ENCODE results near the gene TDRD12.
"Not testable (repeated sequence)": the region's sequence is repeated elsewhere in the genome, so short reads cannot be mapped to it uniquely, and the experiment has no call there.

The TDRD12 gene

DNA sequence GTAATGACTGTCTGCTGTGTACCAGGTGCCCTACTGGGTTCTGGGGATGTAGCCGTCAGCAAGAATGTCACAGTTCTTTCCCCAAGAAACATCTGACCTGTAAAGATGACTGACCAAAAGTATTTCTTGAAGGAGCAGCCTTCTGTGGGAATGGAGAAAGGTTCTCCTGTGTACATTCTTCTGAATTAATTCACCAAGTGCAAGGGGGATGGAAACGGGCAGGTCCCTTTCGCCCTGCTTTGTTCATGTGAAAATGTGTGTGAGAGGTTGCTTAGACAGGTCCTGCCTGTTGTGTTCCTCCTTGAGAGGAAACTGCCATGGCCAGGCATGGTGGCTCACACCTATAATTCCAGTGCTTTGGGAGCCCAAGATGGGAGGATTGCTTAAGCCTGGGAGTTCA is 93.0 kb downstream of the TDRD12 start:
- DNase-seq, result no peak

DNA sequence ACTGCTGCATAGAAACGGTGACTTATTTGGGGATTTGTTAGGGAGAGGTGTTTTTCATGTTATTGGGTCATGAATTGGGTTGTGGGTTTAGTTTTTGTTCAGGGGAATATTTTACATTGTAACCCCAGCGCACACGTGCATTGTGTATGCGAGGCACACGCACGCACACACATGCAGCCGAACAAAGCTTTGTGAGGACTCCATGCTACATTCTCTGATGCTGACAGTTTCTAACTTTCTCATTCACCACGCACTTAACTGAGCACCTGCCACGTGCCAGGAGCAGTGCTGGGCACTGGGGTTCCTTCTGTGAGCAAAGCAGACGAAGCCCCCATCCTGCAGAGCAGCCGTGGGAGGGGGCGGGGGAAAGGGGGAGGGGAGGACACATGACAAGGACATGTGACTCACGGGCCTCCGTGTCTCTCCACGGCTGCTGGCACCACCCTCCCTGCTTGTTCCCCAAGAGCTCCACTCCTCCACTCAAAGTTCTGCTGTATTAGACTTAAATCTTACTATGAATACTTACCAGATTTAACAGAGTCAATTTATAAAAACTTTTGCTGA is 94.4 kb downstream of the TDRD12 start:
- DNase-seq, result no peak

DNA sequence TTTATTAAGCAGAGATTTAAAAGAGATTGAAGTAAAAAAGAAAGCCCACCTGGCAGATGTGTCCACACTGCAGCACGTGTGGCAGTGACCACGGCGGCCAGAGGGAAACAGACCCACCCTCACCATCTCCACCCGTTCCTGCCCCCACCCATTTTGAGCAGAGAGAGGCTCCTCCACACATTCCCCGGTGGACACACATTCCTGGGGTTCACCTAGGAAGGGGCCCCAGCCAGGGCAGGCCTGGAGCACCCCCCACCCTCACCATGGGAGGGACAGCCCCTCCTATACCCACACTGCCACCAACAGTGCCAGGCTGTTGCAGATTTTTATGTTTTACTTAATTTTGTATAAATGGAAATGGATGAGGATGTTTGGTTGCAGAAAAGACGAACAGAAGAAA is 95.1 kb downstream of the TDRD12 start:
- DNase-seq, result no peak

DNA sequence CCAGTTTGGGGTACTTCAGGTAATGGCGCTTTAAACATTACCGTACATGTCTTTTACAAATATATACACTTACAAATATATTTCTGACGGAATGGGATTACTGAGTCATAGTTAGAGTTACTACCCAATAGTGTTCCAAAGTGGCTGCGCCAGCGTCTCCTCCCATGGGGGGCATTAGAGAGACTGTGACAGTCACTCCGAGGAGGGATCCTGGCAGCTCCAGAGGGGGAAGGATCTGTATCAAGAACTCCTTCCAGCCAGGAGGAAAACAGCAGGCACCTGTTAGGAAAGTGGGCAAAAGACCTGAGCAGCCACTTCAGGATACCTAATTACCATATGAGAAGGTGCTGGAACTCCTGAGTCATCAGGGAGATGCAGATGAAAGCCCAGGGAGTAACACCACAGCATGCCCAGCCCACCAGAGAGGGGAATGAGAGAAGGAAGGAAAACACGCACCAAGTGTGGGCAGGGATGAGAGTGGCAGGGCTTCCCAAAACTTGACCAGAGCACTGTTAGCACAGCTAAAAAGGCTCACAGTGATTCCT is 97.1 kb downstream of the TDRD12 start:
- no peak for DNase-seq

DNA sequence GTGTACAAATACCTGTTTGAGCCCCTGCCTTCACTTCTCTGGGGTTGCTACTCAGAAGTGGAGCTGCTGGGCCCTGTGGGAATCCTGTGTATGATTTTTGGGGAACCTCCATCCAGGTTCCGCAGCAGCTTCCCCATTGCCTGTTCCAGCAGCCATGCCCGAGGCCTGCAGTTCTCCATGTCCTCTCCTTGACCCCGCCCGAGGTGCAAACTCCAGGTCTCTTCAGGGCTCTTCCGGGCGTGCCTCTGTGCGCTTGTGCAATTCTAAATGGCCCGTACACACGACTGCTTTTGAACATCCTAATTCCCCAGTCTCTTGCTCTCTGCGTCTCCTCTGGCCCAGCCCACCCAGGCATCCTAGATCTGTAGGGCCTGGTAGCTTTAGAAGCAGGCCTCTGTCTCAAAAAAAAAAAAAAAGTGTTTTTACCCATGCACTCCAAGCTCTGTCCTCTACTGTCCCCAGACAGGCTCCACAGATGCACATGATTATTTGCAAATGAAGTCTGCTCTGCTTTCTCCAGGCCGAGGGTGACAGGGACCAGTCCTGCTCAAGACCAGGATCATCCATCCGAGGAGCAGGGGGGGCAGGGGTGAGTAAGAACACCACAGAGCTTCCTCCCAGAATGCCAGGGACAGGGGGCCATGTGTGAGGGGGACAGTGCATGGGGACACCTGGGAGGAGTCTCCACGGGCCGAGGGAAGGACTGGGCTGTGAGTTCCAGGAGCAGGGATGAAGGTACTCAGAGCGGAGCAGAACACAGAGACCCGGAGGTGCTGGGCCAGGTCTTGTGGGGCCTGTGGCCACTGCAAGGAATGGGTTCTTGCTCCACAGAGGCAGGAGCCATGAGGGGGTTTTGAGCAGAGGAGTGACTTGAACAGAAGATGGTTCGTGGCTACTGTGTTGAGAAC is 98.3 kb downstream of the TDRD12 start:
- no peak for DNase-seq

GRCh38 chr19:32818536-32818935 is 99.0 kb downstream of the TDRD12 start:
- no peak for DNase-seq

DNA sequence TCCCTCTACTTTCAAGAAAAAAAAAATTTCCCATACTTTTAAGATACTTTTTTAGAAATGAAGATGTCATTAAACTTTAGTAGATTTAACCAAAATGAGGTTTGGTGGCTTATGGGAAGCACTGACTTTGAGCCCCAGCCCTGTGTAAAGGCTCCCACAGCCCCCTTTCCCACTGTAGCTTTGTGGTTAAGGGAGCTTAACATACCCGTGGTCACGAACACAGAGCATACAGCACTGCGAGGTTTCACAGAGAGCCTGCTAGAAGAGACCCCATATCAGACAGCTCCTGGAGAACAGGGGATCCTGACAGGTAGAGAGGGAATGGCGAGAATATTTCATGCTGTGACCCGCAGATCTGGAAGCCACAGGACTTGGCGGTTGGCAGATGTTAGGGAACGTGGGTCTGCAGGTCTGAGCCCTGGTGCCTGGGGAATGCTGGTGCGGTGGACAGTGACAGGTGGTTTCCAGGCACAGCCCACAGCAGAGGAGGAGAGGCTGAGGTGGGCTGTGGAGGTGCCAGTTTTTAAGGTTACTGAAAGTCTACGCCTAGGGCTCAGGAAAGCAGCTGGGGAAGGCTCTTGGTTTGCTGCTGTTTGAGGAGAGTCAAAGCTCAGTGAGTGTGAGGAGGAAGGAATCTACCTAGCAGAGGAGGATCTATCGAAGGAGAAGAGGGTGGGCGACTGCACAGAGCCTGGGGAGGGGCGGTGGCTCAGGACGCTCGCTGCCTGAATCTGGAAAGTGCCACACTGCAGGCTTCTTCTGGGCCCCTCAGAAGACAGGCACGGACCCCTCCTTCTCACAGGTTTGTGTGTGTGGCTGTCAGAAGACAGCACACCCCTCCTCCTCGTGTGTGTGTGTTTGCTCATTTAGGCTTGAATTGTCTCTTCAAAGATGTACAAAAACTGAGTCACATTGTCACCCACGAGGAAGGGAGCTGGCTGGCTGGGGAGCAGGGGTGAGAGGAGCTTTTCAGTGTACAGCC is 100.1 kb downstream of the TDRD12 start:
- no peak for DNase-seq

- no peak for DNase-seq
Measured at GRCh38 chr19:32822916-32823746, 103.6 kb downstream of the TDRD12 start.

DNA sequence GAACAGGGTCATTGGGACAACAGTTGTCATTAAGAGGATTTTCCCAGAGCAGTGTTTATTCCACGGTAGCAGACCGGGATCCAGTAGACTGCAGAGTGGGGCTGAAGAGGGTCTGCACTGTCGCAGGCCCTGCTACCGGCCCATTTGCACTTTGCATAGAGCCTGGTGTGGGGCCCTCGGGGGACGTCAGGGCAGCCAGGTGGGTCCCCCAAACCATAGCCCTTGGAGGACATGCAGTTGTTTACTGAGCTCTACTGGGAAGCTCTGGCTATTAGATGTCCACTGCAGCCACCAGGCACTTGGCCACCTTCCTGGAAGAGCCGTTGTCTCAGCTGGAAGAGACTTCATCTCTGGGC is 104.2 kb downstream of the TDRD12 start:
- DNase-seq, result no peak

DNA sequence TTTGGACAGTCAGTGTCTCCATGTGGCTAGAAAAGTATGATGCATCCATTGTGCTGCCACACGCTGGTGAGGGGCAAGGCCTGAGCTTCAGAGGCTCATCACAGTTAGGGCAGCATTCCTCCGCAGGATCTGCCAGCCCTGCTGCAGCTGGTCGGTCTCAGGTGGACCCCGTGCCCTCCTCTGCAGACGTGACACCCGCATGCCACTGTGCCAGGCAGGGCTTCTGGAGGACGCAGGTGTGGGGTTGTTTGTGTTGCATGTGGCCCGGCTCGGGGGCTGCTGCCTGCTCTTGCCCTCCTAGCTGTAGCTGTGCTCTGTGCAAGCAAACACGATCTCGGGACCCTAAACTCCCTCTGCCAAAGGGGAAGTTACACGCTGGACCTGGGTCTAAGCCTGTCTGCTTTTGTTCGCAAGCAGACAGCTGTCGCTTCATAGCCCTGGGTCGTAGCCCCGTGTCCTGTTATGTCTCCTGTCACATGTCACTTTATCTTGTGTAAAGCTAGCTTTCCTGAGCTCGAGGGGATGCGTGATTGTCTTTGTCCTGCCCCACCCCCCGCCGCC is 104.7 kb downstream of the TDRD12 start:
- DNase-seq, result no peak

- DNase-seq, result no peak
Measured at GRCh38 chr19:32824916-32825608, 105.5 kb downstream of the TDRD12 start.

GRCh38 chr19:32828139-32828538 is 108.6 kb downstream of the TDRD12 start:
- DNase-seq, result no peak

- DNase-seq, result no peak
Measured at GRCh38 chr19:32828643-32829344, 109.2 kb downstream of the TDRD12 start.

DNA sequence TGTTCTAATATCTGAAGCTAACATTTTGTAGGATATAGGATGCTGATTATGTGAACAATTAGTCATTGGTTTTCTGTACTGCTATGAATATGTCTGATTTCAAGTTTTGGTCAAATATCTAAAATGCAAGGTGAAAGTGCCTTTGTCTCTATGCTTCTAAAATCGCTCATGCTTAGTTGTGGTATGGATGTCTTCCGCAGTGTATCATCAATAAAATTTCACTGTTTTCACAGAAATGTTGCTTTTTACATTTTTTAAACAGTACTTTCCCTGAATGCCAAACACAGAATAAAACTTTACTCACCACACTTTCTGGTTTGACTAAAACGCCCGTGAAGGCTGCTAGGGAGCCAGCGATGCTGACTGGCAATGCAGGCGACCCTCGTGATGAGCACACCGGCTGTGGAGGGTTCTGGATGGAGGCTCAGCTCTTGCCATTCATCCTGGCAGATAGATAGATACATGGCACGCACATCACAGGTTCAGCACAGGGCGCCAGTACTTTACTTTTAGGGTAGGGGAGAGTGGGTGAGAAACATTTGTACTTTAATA is 109.9 kb downstream of the TDRD12 start:
- no peak for DNase-seq

- no peak for DNase-seq
Measured at GRCh38 chr19:32830231-32831014, 110.9 kb downstream of the TDRD12 start.

GRCh38 chr19:32831611-32832010 is 112.0 kb downstream of the TDRD12 start:
- DNase-seq, result no peak

DNA sequence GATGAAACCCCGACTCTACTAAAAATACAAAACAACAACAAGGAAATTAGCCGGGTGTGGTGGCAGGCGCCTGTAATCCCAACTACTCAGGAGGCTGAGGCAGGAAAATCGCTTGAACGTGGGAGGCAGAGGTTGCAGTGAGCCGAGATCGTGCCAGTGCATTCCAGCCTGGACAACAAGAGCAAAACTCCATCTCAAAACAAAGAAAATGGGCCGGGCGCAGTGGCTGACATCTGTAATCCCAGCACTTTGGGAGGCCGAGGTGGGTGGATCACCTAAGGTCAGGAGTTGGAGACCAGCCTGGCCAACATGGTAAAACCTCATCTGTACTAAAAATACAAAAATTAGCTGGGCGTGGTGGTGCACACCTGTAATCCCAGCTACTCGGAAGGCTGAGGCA is 112.5 kb downstream of the TDRD12 start:
- not testable (repeated sequence) for DNase-seq

- DNase-seq, result not testable (repeated sequence)
Measured at GRCh38 chr19:32832825-32833224, 113.3 kb downstream of the TDRD12 start.

- not testable (repeated sequence) for DNase-seq
Measured at GRCh38 chr19:32833388-32833787, 113.8 kb downstream of the TDRD12 start.
